ENCODE measurements around the gene BTBD2.

DNA sequence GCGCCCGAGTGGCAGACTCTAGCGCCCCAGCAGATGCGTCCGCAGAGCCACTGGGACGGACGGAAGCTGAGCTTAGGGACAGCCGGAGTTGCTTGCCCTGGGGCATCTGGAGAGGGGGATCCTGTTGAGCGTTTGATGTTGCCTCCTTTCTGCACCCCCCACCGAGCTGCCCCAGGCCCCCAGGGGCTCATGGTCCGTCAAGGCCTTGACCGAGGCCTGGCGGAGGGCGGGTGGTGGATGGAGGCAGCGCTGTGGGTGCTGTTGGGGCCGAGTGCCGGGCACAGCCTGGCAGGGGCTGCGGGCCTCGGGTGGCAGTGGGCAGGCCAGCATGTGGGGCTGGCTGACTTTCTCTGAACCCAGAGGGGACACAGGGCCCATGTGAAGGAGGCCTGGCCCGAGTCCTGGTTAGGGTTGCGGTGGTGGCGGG, 71.8 kb downstream of the BTBD2 start:
- TF ChIP-seq, protein P1, sequence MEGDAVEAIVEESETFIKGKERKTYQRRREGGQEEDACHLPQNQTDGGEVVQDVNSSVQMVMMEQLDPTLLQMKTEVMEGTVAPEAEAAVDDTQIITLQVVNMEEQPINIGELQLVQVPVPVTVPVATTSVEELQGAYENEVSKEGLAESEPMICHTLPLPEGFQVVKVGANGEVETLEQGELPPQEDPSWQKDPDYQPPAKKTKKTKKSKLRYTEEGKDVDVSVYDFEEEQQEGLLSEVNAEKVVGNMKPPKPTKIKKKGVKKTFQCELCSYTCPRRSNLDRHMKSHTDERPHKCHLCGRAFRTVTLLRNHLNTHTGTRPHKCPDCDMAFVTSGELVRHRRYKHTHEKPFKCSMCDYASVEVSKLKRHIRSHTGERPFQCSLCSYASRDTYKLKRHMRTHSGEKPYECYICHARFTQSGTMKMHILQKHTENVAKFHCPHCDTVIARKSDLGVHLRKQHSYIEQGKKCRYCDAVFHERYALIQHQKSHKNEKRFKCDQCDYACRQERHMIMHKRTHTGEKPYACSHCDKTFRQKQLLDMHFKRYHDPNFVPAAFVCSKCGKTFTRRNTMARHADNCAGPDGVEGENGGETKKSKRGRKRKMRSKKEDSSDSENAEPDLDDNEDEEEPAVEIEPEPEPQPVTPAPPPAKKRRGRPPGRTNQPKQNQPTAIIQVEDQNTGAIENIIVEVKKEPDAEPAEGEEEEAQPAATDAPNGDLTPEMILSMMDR (IDR thresholded peaks at IDR 0.05) = no peak
- no peak for TF ChIP-seq EP300 (IDR thresholded peaks at IDR 0.05)

Measured in esophagus muscularis mucosa (tissue), 3 donors.